Liver (tissue), 3 donors: Measurements from ENCODE around the gene AKR1C8.
"Not testable (repeated sequence)": the region's sequence is repeated elsewhere in the genome, so short reads cannot be mapped to it uniquely, and the experiment has no call there.

Source experiments
- EGR1 ChIP-seq, 2 donors: IDR thresholded peaks; 2 replicates each; pipeline ENCODE4 v1.6.1; 2016 to 2018; ENCODE audit warnings: antibody characterized with exemption in 2 of 2, low read depth in 2 of 2
- FOXA1 ChIP-seq: IDR thresholded peaks from 2 replicates; pipeline ENCODE4 v1.6.1; 2016; ENCODE audit warnings: antibody characterized with exemption
- SP1 ChIP-seq: IDR thresholded peaks from 2 replicates; pipeline ENCODE4 v1.6.1; 2018; ENCODE audit warnings: antibody characterized with exemption, mild to moderate bottlenecking
- TAF1 ChIP-seq: conservative IDR thresholded peaks from 2 replicates; pipeline ENCODE4 v1.6.1; 2016; ENCODE audit warnings: antibody characterized with exemption, mild to moderate bottlenecking
- YY1 ChIP-seq: IDR thresholded peaks from 2 replicates; pipeline ENCODE4 v1.6.1; 2016; ENCODE audit warnings: antibody characterized with exemption, mild to moderate bottlenecking
- TF ChIP-seq, protein P1 (sequence below): fragments of 150-350 bp; IDR thresholded peaks from 2 replicates; pipeline ENCODE4 v1.5.1; 2017; ENCODE audit warnings: improper control_type of control experiment, low read depth, low read length; ENCODE audit not compliant: missing input control
- TF ChIP-seq, protein P2 (sequence below): IDR thresholded peaks from 2 replicates; pipeline ENCODE4 v1.6.1; 2016; ENCODE audit warnings: antibody characterized with exemption
- TF ChIP-seq, protein P3 (sequence below): IDR thresholded peaks from 2 replicates; pipeline ENCODE4 v1.6.1; 2016; ENCODE audit warnings: antibody characterized with exemption, mild to moderate bottlenecking
- donor health status: healthy.
- donor health status: healthy.

DNA sequence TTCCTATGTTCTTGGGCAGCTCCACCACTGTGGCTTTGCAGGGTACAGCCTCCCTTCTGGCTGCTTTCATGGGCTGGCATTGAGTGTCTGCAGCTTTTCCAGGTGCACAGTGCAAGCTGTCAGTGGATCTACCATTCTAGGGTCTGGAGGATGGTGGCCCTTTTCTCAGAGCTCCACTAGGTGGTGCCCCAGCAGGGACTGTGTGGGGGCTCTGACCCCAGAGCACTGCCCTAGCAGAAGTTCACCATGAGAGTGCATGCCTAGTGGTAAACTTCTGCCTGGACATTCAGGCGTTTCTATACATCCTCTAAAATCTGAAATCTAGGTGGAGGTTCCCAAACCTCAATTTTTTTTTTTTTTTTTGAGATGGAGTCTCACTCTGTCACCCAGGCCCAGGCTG, 25.3 kb upstream of the AKR1C8 start:
- TF ChIP-seq, protein P1, sequence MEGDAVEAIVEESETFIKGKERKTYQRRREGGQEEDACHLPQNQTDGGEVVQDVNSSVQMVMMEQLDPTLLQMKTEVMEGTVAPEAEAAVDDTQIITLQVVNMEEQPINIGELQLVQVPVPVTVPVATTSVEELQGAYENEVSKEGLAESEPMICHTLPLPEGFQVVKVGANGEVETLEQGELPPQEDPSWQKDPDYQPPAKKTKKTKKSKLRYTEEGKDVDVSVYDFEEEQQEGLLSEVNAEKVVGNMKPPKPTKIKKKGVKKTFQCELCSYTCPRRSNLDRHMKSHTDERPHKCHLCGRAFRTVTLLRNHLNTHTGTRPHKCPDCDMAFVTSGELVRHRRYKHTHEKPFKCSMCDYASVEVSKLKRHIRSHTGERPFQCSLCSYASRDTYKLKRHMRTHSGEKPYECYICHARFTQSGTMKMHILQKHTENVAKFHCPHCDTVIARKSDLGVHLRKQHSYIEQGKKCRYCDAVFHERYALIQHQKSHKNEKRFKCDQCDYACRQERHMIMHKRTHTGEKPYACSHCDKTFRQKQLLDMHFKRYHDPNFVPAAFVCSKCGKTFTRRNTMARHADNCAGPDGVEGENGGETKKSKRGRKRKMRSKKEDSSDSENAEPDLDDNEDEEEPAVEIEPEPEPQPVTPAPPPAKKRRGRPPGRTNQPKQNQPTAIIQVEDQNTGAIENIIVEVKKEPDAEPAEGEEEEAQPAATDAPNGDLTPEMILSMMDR = peak; percentile 21
- TF ChIP-seq FOXA1; TAF1; EGR1 (IDR thresholded peaks at IDR 0.05; ENCODE audit: low read depth in 2 of 2); YY1; SP1: not testable (repeated sequence)
- TF ChIP-seq, protein P2, sequence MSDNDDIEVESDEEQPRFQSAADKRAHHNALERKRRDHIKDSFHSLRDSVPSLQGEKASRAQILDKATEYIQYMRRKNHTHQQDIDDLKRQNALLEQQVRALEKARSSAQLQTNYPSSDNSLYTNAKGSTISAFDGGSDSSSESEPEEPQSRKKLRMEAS = not testable (repeated sequence)
- TF ChIP-seq, protein P3, sequence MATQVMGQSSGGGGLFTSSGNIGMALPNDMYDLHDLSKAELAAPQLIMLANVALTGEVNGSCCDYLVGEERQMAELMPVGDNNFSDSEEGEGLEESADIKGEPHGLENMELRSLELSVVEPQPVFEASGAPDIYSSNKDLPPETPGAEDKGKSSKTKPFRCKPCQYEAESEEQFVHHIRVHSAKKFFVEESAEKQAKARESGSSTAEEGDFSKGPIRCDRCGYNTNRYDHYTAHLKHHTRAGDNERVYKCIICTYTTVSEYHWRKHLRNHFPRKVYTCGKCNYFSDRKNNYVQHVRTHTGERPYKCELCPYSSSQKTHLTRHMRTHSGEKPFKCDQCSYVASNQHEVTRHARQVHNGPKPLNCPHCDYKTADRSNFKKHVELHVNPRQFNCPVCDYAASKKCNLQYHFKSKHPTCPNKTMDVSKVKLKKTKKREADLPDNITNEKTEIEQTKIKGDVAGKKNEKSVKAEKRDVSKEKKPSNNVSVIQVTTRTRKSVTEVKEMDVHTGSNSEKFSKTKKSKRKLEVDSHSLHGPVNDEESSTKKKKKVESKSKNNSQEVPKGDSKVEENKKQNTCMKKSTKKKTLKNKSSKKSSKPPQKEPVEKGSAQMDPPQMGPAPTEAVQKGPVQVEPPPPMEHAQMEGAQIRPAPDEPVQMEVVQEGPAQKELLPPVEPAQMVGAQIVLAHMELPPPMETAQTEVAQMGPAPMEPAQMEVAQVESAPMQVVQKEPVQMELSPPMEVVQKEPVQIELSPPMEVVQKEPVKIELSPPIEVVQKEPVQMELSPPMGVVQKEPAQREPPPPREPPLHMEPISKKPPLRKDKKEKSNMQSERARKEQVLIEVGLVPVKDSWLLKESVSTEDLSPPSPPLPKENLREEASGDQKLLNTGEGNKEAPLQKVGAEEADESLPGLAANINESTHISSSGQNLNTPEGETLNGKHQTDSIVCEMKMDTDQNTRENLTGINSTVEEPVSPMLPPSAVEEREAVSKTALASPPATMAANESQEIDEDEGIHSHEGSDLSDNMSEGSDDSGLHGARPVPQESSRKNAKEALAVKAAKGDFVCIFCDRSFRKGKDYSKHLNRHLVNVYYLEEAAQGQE = not testable (repeated sequence)
